Limb (tissue), 2 donors: ENCODE data around the gene SMOC2.
"Not testable (repeated sequence)": the region's sequence is repeated elsewhere in the genome, so short reads cannot be mapped to it uniquely, and the experiment has no call there.

ENCODE experiments used
- DNase-seq, 2 donors: peaks; one replicate each; pipeline ENCODE4 v3.0.0-alpha.2; 2016; ENCODE audit errors: extremely low spot score in 2 of 2

SMOC2 gene

DNA sequence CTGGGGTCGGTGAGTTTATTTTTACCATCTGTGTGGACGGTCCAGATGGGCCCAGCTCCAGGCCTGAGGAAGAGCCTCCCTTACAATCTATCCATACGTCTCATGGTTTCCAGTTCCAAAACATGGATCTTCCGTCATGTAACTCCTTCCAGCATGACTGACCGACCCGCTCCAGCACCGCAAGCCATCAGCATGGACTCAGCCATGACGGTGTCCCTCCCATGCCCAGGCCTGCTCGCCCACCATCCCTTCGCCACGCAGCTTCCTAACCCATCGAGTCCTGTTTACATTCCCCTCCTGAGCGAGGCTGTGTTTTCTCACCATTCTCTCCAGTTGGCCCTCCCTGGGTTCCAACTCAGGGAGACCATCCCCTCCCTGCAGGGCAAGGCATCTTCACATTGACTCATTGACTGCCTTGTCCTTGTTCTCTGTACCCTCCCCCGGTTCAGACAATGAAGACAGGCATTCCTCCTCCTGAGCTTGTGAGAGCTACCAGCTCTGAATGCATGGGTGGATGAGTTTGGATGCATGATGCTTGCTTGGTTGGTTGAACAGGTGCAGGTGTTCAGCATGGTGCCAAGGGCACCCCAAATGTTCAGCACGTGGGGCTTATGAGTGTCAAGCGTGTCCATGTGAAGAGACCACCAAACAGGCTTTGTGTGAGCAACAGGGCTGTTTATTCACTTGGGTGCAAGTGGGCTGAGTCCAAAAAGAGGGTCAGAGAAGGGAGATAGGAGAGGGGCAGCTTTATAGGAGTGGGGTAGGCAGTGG, 235.8 kb downstream of the SMOC2 start:
- no peak for DNase-seq

DNA sequence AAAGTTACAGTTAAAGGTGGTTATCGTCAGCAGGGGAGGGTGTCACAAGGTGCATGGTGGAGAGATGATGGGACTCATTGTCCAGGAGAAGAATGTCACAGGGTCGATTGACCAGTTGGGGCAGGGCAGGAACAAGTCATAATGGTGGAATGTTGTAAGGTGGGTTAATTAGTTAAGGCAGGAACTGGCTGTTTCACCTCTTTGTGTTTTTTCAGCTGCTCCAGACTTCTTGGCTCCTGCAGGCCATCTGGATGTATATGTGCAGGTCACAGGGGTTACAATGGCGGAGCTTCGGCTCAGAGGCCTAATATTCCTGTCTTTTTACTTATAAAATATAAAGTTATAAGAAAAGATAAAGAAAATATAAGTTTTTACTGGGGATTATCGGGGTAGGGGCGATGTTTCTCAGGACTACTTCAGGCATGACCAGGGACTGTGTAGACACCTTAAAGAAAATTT, 236.4 kb downstream of the SMOC2 start:
- DNase-seq: not testable (repeated sequence)

DNA sequence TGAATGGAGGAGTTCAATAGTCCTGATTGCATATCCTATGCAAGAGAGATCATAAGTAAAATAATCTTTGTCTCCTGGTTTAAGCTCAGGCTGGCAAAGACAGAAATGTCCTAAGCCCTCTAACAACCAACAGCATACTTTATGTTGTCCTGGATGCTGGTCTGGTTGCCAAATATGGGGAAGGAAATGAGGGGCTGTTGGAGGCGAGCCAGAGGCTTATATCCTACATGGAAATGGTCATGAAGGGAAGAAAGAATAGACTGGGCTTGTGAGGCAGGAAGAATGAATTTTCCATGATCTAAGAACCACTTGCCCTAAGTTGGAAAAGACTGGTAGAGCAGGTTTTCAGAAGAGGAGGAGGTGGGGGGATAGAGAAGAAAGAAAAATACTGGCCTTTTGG, 237.1 kb downstream of the SMOC2 start:
- DNase-seq: peak in 1 of 2 donors; percentile 18

- DNase-seq: no peak
Observed at GRCh38 chr6:168678588-168678987, 237.6 kb downstream of the SMOC2 start.

DNA sequence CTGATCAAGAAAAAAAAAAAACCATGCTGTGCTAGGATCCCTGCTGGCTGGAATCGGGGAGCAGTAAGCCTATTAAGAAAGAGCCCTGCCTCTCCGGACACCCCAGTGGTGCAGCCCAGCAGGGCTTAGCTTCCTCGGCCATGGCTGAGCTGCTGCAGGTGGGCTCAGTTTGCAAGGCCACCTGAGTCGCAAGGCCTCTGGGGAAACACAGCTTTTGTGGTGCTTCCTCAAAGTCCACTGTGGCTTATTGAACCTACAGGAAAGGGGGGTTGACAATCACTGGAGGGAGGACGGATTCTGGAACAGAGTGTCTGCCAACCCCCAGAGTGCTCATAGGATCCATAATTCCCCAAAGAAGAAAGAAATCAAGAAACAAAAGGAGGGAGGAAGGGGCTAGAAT, 240.8 kb downstream of the SMOC2 start:
- no peak for DNase-seq

- peak in 1 of 2 donors; percentile 49 for DNase-seq
Observed at GRCh38 chr6:168683621-168684020, 242.6 kb downstream of the SMOC2 start.

DNA sequence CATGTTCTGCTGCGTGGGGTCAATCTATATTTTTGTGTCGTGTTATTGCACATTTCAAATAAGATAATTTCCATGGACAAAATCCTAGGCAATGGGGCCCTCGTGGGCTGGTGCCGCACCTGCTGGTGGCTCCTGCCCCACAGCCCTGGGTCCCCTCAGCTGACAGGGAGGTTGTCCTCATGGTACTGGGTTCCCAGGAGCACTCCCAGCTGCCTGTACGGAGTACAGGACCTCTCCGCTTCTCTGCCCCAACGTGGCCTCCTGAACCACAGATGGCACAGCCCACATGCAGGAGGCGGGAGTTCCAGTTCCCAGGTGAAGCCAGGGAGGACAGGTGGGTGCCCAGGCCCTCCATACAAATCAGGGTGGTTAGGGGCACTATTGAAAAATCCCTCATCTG, 243.5 kb downstream of the SMOC2 start:
- no peak for DNase-seq

GRCh38 chr6:168684906-168685305, 243.9 kb downstream of the SMOC2 start:
- DNase-seq: no peak

GRCh38 chr6:168686029-168686738, 245.2 kb downstream of the SMOC2 start:
- no peak for DNase-seq

- DNase-seq: no peak
Observed at GRCh38 chr6:168686831-168687730, 246.1 kb downstream of the SMOC2 start.

GRCh38 chr6:168690271-168690670, 249.3 kb downstream of the SMOC2 start:
- DNase-seq: no peak

GRCh38 chr6:168691774-168692173, 250.8 kb downstream of the SMOC2 start:
- DNase-seq: peak in 1 of 2 donors; percentile 16

GRCh38 chr6:168692193-168692914, 251.4 kb downstream of the SMOC2 start:
- peak in 1 of 2 donors; percentile 26 for DNase-seq

DNA sequence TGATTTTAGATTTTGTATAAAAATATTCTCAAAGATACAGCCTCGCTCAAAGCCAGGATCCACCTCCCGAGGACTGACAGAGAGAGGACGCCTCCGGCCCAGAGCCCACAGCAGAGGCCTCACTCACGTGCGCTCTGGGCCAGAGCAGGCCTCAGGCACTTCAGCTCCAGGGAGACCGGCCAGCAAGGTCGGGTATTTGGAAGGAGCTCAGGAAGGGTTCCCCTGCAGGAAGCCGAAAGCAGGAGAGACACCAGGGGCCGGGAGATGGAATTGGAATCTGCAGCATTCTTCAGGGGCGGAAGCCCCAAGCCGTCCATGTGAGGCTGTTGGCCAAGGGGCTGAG, 251.9 kb downstream of the SMOC2 start:
- DNase-seq: not testable (repeated sequence)

DNA sequence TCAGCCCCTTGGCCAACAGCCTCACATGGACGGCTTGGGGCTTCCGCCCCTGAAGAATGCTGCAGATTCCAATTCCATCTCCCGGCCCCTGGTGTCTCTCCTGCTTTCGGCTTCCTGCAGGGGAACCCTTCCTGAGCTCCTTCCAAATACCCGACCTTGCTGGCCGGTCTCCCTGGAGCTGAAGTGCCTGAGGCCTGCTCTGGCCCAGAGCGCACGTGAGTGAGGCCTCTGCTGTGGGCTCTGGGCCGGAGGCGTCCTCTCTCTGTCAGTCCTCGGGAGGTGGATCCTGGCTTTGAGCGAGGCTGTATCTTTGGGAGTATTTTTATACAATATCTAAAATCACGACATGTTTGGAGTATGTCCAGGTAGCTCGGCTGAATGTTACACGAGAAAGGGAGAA, 253.8 kb downstream of the SMOC2 start:
- DNase-seq: not testable (repeated sequence)

GRCh38 chr6:168695701-168696100, 254.7 kb downstream of the SMOC2 start:
- peak in 1 of 2 donors; percentile 11 for DNase-seq

GRCh38 chr6:168698923-168699322, 257.9 kb downstream of the SMOC2 start:
- DNase-seq: peak in 1 of 2 donors; percentile 21

GRCh38 chr6:168699631-168700295, 258.8 kb downstream of the SMOC2 start:
- DNase-seq: peak; percentile 58 to 62

- peak in 1 of 2 donors; percentile 31 for DNase-seq
Observed at GRCh38 chr6:168700880-168701279, 259.9 kb downstream of the SMOC2 start.

- DNase-seq: peak in 1 of 2 donors; percentile 45
Observed at GRCh38 chr6:168703990-168704389, 263.0 kb downstream of the SMOC2 start.
